ENCODE results near the gene GDF10.

GDF10 gene

DNA sequence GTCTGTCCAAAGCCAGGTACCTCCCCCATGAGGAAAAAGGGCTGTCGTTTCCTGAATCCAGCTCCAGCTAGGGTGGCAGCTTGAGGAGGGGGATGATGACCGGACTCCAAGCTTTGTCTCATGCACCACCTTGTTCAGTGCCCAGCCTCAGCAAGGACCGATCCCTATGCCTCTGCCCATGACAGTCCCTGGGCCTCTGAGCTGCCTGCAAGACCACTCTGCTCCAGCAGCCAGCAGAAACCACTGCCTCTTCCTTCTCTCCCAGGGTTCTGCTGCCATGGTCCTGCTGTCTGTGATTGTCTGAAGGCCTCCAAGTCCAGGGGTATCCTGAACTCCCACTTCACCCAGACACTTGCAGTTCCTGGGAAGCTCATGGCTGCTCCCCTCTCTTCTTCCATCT, 21.3 kb upstream of the GDF10 start:
- TF ChIP-seq, protein P1, sequence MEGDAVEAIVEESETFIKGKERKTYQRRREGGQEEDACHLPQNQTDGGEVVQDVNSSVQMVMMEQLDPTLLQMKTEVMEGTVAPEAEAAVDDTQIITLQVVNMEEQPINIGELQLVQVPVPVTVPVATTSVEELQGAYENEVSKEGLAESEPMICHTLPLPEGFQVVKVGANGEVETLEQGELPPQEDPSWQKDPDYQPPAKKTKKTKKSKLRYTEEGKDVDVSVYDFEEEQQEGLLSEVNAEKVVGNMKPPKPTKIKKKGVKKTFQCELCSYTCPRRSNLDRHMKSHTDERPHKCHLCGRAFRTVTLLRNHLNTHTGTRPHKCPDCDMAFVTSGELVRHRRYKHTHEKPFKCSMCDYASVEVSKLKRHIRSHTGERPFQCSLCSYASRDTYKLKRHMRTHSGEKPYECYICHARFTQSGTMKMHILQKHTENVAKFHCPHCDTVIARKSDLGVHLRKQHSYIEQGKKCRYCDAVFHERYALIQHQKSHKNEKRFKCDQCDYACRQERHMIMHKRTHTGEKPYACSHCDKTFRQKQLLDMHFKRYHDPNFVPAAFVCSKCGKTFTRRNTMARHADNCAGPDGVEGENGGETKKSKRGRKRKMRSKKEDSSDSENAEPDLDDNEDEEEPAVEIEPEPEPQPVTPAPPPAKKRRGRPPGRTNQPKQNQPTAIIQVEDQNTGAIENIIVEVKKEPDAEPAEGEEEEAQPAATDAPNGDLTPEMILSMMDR (IDR thresholded peaks at IDR 0.05; ENCODE audit: low read depth, low read length, missing control alignments), result no peak
- no peak for DNase-seq (ENCODE audit: extremely low read depth, low read depth)
- no peak overlapping the region for H3K4me3 ChIP-seq (replicated peaks; ENCODE audit: low read depth, low read length)

DNA sequence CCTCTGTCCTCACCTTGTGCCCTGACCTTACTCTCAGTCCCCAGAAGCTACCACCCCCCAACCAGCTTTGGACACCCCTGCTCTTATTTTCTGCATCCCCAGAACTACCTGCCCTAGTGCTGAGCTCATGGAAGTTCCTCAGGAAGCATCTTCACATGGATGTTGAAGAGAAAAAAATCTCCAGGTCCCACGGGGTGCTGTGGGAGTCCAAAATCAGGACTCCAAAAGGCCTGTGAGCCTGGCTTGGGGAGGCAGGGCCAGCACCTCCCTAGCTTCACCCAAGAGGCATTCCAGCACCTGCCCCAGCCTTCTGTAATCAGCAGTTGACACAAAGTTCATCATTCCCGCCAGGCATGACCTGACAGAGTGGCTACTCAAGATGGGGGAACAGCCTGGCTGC, 20.7 kb upstream of the GDF10 start:
- no peak for DNase-seq (ENCODE audit: extremely low read depth, low read depth)
- no peak overlapping the region for H3K4me3 ChIP-seq (replicated peaks; ENCODE audit: low read depth, low read length)
- TF ChIP-seq, protein P1 (IDR thresholded peaks at IDR 0.05; ENCODE audit: low read depth, low read length, missing control alignments), result no peak

DNA sequence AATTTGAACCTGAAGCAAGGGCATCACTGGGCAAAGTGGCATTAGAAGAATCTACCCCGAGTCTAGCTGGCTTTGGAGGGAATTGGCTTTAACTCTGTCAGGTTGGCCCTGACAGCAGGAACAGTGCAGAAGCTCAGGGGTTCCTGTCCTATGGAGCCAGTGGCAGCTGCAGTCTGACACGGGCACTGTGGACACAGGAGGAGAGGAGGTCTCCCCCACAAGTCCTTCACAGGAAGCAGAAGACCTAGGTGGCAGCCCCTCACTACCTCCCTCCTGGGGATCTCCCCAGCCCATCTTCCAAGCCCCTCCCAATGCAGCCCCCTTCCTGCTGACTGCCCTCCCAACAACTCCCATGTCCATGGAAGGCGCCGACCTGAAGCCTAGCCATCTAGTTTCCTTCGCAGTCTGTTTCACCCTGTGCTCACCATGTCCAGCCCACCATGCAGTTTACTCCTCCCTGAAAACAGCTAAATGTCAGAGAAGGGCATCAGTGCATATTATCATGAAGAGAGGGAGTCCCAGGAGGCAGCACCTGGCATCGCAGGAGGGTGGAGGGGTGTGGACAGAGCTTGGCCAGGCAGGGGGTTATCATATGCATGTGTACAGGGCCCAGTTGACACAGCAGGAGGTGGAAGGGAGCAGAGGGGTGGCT, 17.9 kb upstream of the GDF10 start:
- H3K4me3 ChIP-seq (replicated peaks; ENCODE audit: low read depth, low read length), result no peak overlapping the region
- TF ChIP-seq, protein P1 (IDR thresholded peaks at IDR 0.05; ENCODE audit: low read depth, low read length, missing control alignments), result no peak
- DNase-seq (ENCODE audit: extremely low read depth, low read depth), result no peak

DNA sequence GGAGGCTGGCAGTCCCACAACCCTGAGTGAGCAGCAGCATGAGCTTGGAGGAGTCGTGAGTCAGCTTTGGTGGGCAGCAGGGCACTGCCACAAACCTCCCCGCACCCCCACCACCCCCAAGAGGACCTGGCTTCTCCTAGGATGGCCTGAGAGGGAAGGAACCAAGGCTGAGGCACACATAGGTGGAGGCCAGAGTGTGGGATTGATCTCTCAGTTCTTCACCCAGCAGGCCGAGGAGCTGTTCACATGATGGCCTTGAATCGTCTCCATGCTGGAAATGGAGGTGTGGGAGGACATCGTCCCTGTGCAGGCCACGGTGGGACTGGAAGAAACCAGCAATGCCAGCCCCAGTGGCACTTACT, 17.4 kb upstream of the GDF10 start:
- no peak overlapping the region for H3K4me3 ChIP-seq (replicated peaks; ENCODE audit: low read depth, low read length)
- TF ChIP-seq, protein P1 (IDR thresholded peaks at IDR 0.05; ENCODE audit: low read depth, low read length, missing control alignments), result no peak
- no peak for DNase-seq (ENCODE audit: extremely low read depth, low read depth)

DNA sequence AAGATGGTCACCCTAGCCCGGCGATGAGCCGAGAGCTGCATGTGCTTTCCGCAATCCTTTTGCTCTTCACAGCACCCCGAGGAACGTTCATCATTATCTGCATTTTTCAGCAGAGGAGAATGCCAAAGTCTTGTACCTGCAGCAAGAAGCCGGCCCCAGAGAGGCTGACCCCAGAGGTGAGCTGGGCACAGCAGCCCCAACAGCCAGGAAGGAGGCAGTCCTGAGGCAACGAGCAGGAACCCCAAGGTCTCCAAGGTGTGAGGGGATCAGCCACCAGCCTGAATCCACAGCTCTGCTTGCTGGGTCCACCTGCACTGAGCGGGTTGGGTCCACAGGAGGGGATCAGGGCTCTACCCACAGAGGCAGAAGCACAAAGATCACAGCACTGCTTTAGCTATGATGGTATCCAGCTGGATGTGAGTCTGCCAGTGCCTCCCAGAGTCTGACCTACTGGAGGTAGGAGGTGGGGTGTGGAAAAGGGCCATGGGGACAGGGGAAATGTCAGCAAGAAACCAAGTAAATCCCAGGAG, 16.8 kb upstream of the GDF10 start:
- no peak for DNase-seq (ENCODE audit: extremely low read depth, low read depth)
- no peak overlapping the region for H3K4me3 ChIP-seq (replicated peaks; ENCODE audit: low read depth, low read length)
- TF ChIP-seq, protein P1 (IDR thresholded peaks at IDR 0.05; ENCODE audit: low read depth, low read length, missing control alignments), result no peak

DNA sequence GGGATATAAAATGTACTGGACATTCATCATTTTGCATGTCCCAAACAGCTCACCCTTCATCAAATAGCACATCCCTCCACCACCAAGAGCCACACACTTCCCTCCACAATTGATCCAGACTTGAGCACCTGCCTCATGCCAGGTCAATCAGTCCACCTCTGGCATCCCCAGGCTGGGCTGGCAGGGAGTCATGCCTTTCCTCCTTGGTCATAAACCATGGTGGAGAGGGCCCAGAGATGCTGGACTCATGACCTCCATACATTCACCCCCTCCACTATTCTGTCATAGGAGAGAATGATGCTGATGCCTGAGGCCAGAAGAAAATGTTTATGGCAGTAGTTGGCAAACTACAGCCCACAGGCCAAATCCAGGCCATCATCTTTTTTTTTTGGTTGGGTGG, 16.1 kb upstream of the GDF10 start:
- no peak overlapping the region for H3K4me3 ChIP-seq (replicated peaks; ENCODE audit: low read depth, low read length)
- TF ChIP-seq, protein P1 (IDR thresholded peaks at IDR 0.05; ENCODE audit: low read depth, low read length, missing control alignments), result no peak
- no peak for DNase-seq (ENCODE audit: extremely low read depth, low read depth)
